Skeletal muscle cell (primary cell): ENCODE measurements around the gene QKI.
"Not testable (repeated sequence)": the region's sequence is repeated elsewhere in the genome, so short reads cannot be mapped to it uniquely, and the experiment has no call there.

Experiments used
- DNase-seq: peaks from one replicate; pipeline ENCODE4 v3.0.0-alpha.2; 2010; ENCODE audit warnings: low read depth
- H3K4me3 ChIP-seq: 2 replicates; pipeline ENCODE4 v1.5.1; 2011; ENCODE audit warnings: low read depth, mild to moderate bottlenecking, control low read depth, low read length, moderate library complexity

The QKI gene

GRCh38 chr6:163435023-163435422 is 20.5 kb downstream of the QKI start:
- DNase-seq, result no peak
- H3K4me3 ChIP-seq, result no peak overlapping the region

GRCh38 chr6:163436843-163437242 is 22.3 kb downstream of the QKI start:
- H3K4me3 ChIP-seq, result no peak overlapping the region
- DNase-seq, result no peak

- no peak for DNase-seq
- no peak overlapping the region for H3K4me3 ChIP-seq
Measured at GRCh38 chr6:163437466-163437865, 22.9 kb downstream of the QKI start.

- DNase-seq, result no peak
- no peak overlapping the region for H3K4me3 ChIP-seq
Measured at GRCh38 chr6:163438298-163438939, 23.9 kb downstream of the QKI start.

- no peak overlapping the region for H3K4me3 ChIP-seq
- DNase-seq, result no peak
Measured at GRCh38 chr6:163438940-163439335, 24.4 kb downstream of the QKI start.

GRCh38 chr6:163439390-163439789 is 24.9 kb downstream of the QKI start:
- not testable (repeated sequence) for DNase-seq, H3K4me3 ChIP-seq

- H3K4me3 ChIP-seq, result no peak overlapping the region
- no peak for DNase-seq
Measured at GRCh38 chr6:163439997-163440396, 25.5 kb downstream of the QKI start.

- no peak overlapping the region for H3K4me3 ChIP-seq
- DNase-seq, result no peak
Measured at GRCh38 chr6:163442336-163442735, 27.8 kb downstream of the QKI start.

- DNase-seq, result no peak
- no peak overlapping the region for H3K4me3 ChIP-seq
Measured at GRCh38 chr6:163444077-163444476, 29.6 kb downstream of the QKI start.

GRCh38 chr6:163446549-163446948 is 32.0 kb downstream of the QKI start:
- no peak overlapping the region for H3K4me3 ChIP-seq
- no peak for DNase-seq

- no peak overlapping the region for H3K4me3 ChIP-seq
- DNase-seq, result no peak
Measured at GRCh38 chr6:163449076-163449475, 34.6 kb downstream of the QKI start.

- no peak for DNase-seq
- no peak overlapping the region for H3K4me3 ChIP-seq
Measured at GRCh38 chr6:163454425-163454824, 39.9 kb downstream of the QKI start.

- H3K4me3 ChIP-seq, result no peak overlapping the region
- DNase-seq, result no peak
Measured at GRCh38 chr6:163455552-163455951, 41.0 kb downstream of the QKI start.

GRCh38 chr6:163457637-163458561 is 43.4 kb downstream of the QKI start:
- no peak overlapping the region for H3K4me3 ChIP-seq
- peak; percentile 88 for DNase-seq

GRCh38 chr6:163459007-163459406 is 44.5 kb downstream of the QKI start:
- no peak overlapping the region for H3K4me3 ChIP-seq
- DNase-seq, result no peak

- no peak for DNase-seq
- no peak overlapping the region for H3K4me3 ChIP-seq
Measured at GRCh38 chr6:163459536-163459935, 45.0 kb downstream of the QKI start.

GRCh38 chr6:163460307-163460782 is 45.8 kb downstream of the QKI start:
- peak overlapping the region; percentile 21 for H3K4me3 ChIP-seq
- no peak for DNase-seq

- DNase-seq, result no peak
- H3K4me3 ChIP-seq, result no peak overlapping the region
Measured at GRCh38 chr6:163461696-163462095, 47.2 kb downstream of the QKI start.

- no peak for DNase-seq
- no peak overlapping the region for H3K4me3 ChIP-seq
Measured at GRCh38 chr6:163463180-163463579, 48.7 kb downstream of the QKI start.

- H3K4me3 ChIP-seq, result no peak overlapping the region
- no peak for DNase-seq
Measured at GRCh38 chr6:163463795-163464194, 49.3 kb downstream of the QKI start.
